Endothelial cell (in vitro differentiated cells): ENCODE measurements around the gene LRRC2. TPM values are rescaled to one million over a fixed set of nuclear protein-coding genes. Genes with fewer than 3 reads are reported as not detected.

Experiments
- DNase-seq: peaks from one replicate; pipeline ENCODE4 v3.0.0; 2021; ENCODE audit warnings: low spot score
- H3K27ac Mint-ChIP-seq: one replicate; pipeline ENCODE4 v1.8.0; 2021; ENCODE audit warnings: mixed read lengths, inconsistent platforms; ENCODE audit not compliant: unreplicated experiment
- H3K27me3 Mint-ChIP-seq: one replicate; pipeline ENCODE4 v1.8.0; 2021; ENCODE audit warnings: mild to moderate bottlenecking, moderate library complexity, mixed read lengths, inconsistent platforms; ENCODE audit not compliant: unreplicated experiment
- H3K36me3 Mint-ChIP-seq: one replicate; pipeline ENCODE4 v1.8.0; 2021; ENCODE audit warnings: mild to moderate bottlenecking, low read depth, mixed read lengths, inconsistent platforms; ENCODE audit not compliant: unreplicated experiment
- H3K4me1 Mint-ChIP-seq: one replicate; pipeline ENCODE4 v1.8.0; 2021; ENCODE audit warnings: mild to moderate bottlenecking, mixed read lengths, inconsistent platforms; ENCODE audit not compliant: unreplicated experiment
- H3K4me3 Mint-ChIP-seq: one replicate; pipeline ENCODE4 v1.8.0; 2021; ENCODE audit warnings: mild to moderate bottlenecking, mixed read lengths, inconsistent platforms; ENCODE audit not compliant: unreplicated experiment
- H3K9me3 Mint-ChIP-seq: one replicate; pipeline ENCODE4 v1.8.0; 2021; ENCODE audit warnings: mixed read lengths, inconsistent platforms; ENCODE audit not compliant: unreplicated experiment
- total RNA-seq: library from RNA; stranded (reverse); fragmentation: NEBNext Ultra II Directional; extraction: Animal tissue kit (Norgen Biotek cat#: 25700); gene quantifications from one replicate; pipeline ENCODE4 v1.2.1, GENCODE V29; 2021; ENCODE audit not compliant: unreplicated experiment
- TF ChIP-seq, protein P1 (sequence below): fragments of 200-600 bp; sonication (generic); IDR thresholded peaks from one replicate; pipeline ENCODE4 v1.5.0; 2021; ENCODE audit warnings: antibody characterized with exemption; ENCODE audit not compliant: unreplicated experiment

The LRRC2 gene
- total RNA-seq, 1 donor from 2014 or later: 0.23 TPM

DNA sequence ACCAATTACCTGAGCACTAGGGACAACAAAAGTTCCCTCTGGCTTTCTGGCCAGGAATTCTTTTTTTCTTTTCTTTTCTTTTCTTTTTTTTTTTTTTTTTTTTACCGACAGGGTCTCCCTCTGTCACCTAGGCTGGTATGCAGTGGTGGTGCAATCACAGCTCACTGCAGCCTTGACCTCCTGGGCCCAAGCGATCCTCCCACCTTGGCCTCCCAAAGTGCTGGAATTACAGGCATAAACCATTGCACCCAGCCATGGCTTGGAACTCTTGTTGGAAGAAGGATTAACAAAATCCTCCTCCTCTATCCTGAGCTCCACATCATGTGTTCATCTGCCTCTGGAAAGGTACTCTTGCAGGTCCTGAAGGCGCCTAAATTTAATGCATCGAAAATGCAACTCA, 98.5 kb downstream of the LRRC2 start:
- H3K36me3 Mint-ChIP-seq: no peaks in the 10 kb centered on the region
- peaks cover 13% of the 10 kb centered on the region for H3K27me3 Mint-ChIP-seq
- no peak for DNase-seq
- TF ChIP-seq, protein P1, sequence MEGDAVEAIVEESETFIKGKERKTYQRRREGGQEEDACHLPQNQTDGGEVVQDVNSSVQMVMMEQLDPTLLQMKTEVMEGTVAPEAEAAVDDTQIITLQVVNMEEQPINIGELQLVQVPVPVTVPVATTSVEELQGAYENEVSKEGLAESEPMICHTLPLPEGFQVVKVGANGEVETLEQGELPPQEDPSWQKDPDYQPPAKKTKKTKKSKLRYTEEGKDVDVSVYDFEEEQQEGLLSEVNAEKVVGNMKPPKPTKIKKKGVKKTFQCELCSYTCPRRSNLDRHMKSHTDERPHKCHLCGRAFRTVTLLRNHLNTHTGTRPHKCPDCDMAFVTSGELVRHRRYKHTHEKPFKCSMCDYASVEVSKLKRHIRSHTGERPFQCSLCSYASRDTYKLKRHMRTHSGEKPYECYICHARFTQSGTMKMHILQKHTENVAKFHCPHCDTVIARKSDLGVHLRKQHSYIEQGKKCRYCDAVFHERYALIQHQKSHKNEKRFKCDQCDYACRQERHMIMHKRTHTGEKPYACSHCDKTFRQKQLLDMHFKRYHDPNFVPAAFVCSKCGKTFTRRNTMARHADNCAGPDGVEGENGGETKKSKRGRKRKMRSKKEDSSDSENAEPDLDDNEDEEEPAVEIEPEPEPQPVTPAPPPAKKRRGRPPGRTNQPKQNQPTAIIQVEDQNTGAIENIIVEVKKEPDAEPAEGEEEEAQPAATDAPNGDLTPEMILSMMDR: no peak
- H3K4me3 Mint-ChIP-seq: no peak overlapping the region
- H3K4me1 Mint-ChIP-seq: no peaks in the 10 kb centered on the region
- no peaks in the 10 kb centered on the region for H3K9me3 Mint-ChIP-seq
- H3K27ac Mint-ChIP-seq: no peak overlapping the region

DNA sequence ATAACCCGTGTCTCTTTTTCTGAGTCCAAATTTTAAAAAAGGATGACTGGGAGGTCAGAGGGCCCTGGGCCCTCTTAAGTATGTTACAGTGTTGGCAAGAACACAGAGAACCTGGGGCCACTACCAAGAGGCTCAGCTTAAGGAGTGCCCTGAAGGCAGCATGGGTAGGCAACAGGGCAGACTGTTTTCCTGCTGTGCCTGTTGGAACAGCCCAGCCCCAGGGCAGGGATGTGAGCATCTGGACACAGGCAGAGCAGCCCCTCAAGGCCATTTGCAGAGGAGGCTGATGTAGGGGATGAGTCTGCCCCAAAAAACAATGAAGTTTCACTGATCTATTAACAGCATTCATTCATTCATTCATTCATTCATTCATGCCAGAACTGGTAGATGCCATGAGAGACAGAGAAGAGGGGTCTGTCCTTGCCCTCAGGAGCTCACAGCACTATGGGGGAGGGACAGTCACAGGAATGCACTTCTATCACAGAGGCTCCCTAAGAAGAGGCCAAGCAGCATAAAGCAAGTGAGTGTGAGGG, 99.2 kb downstream of the LRRC2 start:
- Mint-ChIP-seq H3K27ac (no peak overlapping the region), H3K4me3 (no peak overlapping the region), H3K4me1 (no peaks in the 10 kb centered on the region), H3K27me3 (peaks cover 15% of the 10 kb centered on the region), H3K9me3 (no peaks in the 10 kb centered on the region), H3K36me3 (no peaks in the 10 kb centered on the region)
- TF ChIP-seq, protein P1: no peak
- no peak for DNase-seq

DNA sequence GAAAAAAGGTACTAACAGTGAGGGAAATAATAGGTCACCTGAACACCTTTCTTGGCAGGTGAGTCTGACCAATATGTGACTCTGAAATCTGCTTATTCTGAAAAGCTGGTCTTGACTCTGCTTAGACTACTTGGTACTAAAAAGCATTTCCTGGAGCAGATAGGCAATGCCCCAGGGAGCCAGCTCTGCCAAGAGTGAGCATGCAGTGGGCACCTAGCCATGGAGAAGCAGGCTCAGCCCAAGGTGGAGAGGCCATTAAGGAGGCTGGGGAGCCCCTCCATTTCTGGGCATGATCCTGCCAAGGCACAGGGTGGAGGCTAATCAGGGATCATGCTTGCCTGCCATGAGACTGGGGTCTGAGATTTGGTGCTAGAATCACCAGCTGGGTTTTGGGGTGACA, 99.8 kb downstream of the LRRC2 start:
- H3K27ac Mint-ChIP-seq: no peak overlapping the region
- no peaks in the 10 kb centered on the region for H3K9me3 Mint-ChIP-seq
- DNase-seq: no peak
- H3K36me3 Mint-ChIP-seq: no peaks in the 10 kb centered on the region
- no peak overlapping the region for H3K4me3 Mint-ChIP-seq
- peaks cover 15% of the 10 kb centered on the region for H3K27me3 Mint-ChIP-seq
- TF ChIP-seq, protein P1: no peak
- H3K4me1 Mint-ChIP-seq: no peaks in the 10 kb centered on the region

Other genes starting within 250 kb of the LRRC2 start
- not detected for gene CCR2, start 212.2 kb downstream of the LRRC2 start, total RNA-seq
- not detected for gene CCR5, start 195.4 kb downstream of the LRRC2 start, total RNA-seq
- 1.4 TPM for gene CCRL2, start 159.0 kb downstream of the LRRC2 start, total RNA-seq
- not detected for gene LTF, start 101.4 kb downstream of the LRRC2 start, total RNA-seq
- not detected for gene RTP3, start 68.3 kb downstream of the LRRC2 start, total RNA-seq
- gene FAM240A, start 46.2 kb upstream of the LRRC2 start, total RNA-seq: not detected
- 5.6 TPM for gene ALS2CL, start 127.4 kb upstream of the LRRC2 start, total RNA-seq
- 0.23 TPM for gene TMIE, start 135.1 kb upstream of the LRRC2 start, total RNA-seq
- gene PRSS50, start 151.6 kb upstream of the LRRC2 start, total RNA-seq: 0.38 TPM